GM12878 (cell line): ENCODE data around the gene CSAD. TPM values are rescaled to one million over a fixed set of nuclear protein-coding genes. Genes with fewer than 3 reads are reported as not detected.

Experiments
- ATAC-seq: fragments of 200-7000 bp; cut with Tn5 transposase; 3 replicates; pipeline ENCODE4 v1.9.1; 2020; ENCODE audit warnings: mild to moderate bottlenecking, moderate library complexity
- BruUV-seq: library from RNA; stranded (reverse); fragments of 400-500 nt; replicated peaks from 2 replicates; lab custom pipeline; 2021; lab: Mats Ljungman, UMichigan
- CTCF ChIA-PET: fragments of 300-600 bp; sonication (Branson Sonifier 250); formaldehyde crosslinking; extraction: SDS; loops from one replicate; lab custom pipeline; 2021; ENCODE audit warnings: inconsistent platforms; lab: Yijun Ruan, JAX
- POLR2A ChIA-PET: fragments of 350-600 bp; formaldehyde crosslinking; extraction: SDS; loops from one replicate; lab custom pipeline; 2021; ENCODE audit warnings: inconsistent platforms; lab: Charles Lee
- RAD21 ChIA-PET: fragments of 300-600 bp; sonication (Branson Sonifier 250); formaldehyde crosslinking; loops from one replicate; lab custom pipeline; 2023; ENCODE audit warnings: antibody characterized with exemption; ENCODE audit not compliant: unreplicated experiment; lab: Charles Lee
- SMC1A ChIA-PET: fragments of 300-600 bp; sonication (Branson Sonifier 250); formaldehyde crosslinking; loops from one replicate; lab custom pipeline; 2023; ENCODE audit not compliant: unreplicated experiment, uncharacterized antibody; lab: Charles Lee
- DNase-seq: peaks from one replicate; pipeline ENCODE4 v3.0.0-alpha.2; 2011; ENCODE audit warnings: low read depth, low spot score
- FAIRE-seq: peaks from 3 replicates; lab custom pipeline; 2011; peaks lifted over from hg19 to GRCh38; lab: Jason Lieb, UNC
- H2AFZ ChIP-seq: 2 replicates; pipeline ENCODE4 v1.6.0; 2011; ENCODE audit warnings: low read depth, low read length, control low read depth; ENCODE audit not compliant: control insufficient read depth
- H3K27ac ChIP-seq: 2 replicates; pipeline ENCODE4 v1.5.1; 2011; ENCODE audit warnings: control low read depth; ENCODE audit not compliant: control insufficient read depth, insufficient read depth
- H3K27me3 ChIP-seq, 2 experiments: replicated peaks in 1 of 2; 2 replicates each; pipeline versions ENCODE4 v1.6.0 to v1.6.1; 2011; ENCODE audit warnings: low read length in 1 of 2; ENCODE audit not compliant: control insufficient read depth in 2 of 2, insufficient read depth in 2 of 2
- H3K36me3 ChIP-seq, 2 experiments: 2 replicates each; pipeline ENCODE4 v1.5.1; 2011; ENCODE audit warnings: low read length in 1 of 2; ENCODE audit not compliant: control insufficient read depth in 2 of 2, insufficient read depth in 2 of 2
- H3K4me1 ChIP-seq: 2 replicates; pipeline ENCODE4 v1.6.1; 2011; ENCODE audit warnings: mild to moderate bottlenecking, low read length, moderate library complexity, mixed read lengths; ENCODE audit not compliant: control insufficient read depth, insufficient read depth
- H3K4me2 ChIP-seq: 2 replicates; pipeline ENCODE4 v1.6.0; 2011; ENCODE audit warnings: control low read depth; ENCODE audit not compliant: control insufficient read depth, insufficient read depth
- H3K4me3 ChIP-seq: fragments of 200-600 bp; sonication (generic); 2 replicates; pipeline ENCODE4 v1.5.1; 2016
- H3K79me2 ChIP-seq: 2 replicates; pipeline ENCODE4 v1.6.0; 2011; ENCODE audit warnings: low read length; ENCODE audit not compliant: control insufficient read depth, insufficient read depth
- H3K9ac ChIP-seq: 2 replicates; pipeline ENCODE4 v1.8.0; 2011; ENCODE audit warnings: low read length, control low read depth, mixed read lengths; ENCODE audit not compliant: control insufficient read depth, insufficient read depth
- H3K9me3 ChIP-seq: replicated peaks from 3 replicates; pipeline ENCODE4 v1.5.1; 2011; ENCODE audit warnings: mild to moderate bottlenecking, low read length; ENCODE audit not compliant: control insufficient read depth, insufficient read depth
- H4K20me1 ChIP-seq: 2 replicates; pipeline ENCODE4 v1.6.0; 2011; ENCODE audit not compliant: control insufficient read depth, insufficient read depth
- CEBPZ ChIP-seq: fragments of 150-350 bp; IDR thresholded peaks from 2 replicates; pipeline ENCODE4 v1.6.1; 2016; ENCODE audit warnings: low read depth, low read length
- JUNB ChIP-seq: IDR thresholded peaks from 2 replicates; pipeline ENCODE4 v1.6.1; 2016; ENCODE audit warnings: antibody characterized with exemption, mild to moderate bottlenecking
- POLR2A ChIP-seq: IDR thresholded peaks from 2 replicates; pipeline ENCODE4 v1.6.1; 2011; ENCODE audit warnings: low read depth, mild to moderate bottlenecking, low read length
- SIX5 ChIP-seq: IDR thresholded peaks from 2 replicates; pipeline ENCODE4 v1.6.1; 2011; ENCODE audit warnings: mild to moderate bottlenecking, low read depth, low read length, moderate library complexity; ENCODE audit not compliant: severe bottlenecking
- TAF1 ChIP-seq: IDR thresholded peaks from 2 replicates; pipeline ENCODE4 v1.6.1; 2011; ENCODE audit warnings: mild to moderate bottlenecking, low read depth, low read length, borderline replicate concordance
- WRNIP1 ChIP-seq: IDR thresholded peaks from 2 replicates; pipeline ENCODE4 v1.6.1; 2011; ENCODE audit warnings: low read depth, low read length, improper control_type of control experiment, borderline replicate concordance
- ZBTB33 ChIP-seq: fragments of 450-650 bp; IDR thresholded peaks from 2 replicates; pipeline ENCODE4 v1.6.1; 2017; ENCODE audit warnings: mild to moderate bottlenecking
- WGBS: methylation state at CpG from one replicate; pipeline ENCODE4 v1.1.6; 2016; ENCODE audit warnings: low lambda C conversion rate; ENCODE audit not compliant: insufficient replicate concordance, insufficient coverage; ENCODE audit errors: missing lambda C conversion rate; 5-methylcytosine and 5-hydroxymethylcytosine counted together
- in situ Hi-C: fragments of 300-500 bp; cut with MboI; formaldehyde crosslinking; loops from 9 replicates; pipeline ENCODE4 v1.14.3; 2018; ENCODE audit warnings: mixed read lengths
- intact Hi-C: fragments of 100-400 bp; cut with micrococcal nuclease; formaldehyde crosslinking; loops from one replicate; pipeline ENCODE4 v1.14.2; 2022; ENCODE audit not compliant: unreplicated experiment
- polyA plus RNA-seq, 11 experiments: library from polyadenylated mRNA; depleted of rRNA in 4 of 11; unstranded in 6 of 11; stranded (reverse) in 5 of 11; fragments of >200 nt; fragmentation: Nextera tagmentation in 4 of 11; fragmentation: Illumina TruSeq in 1 of 11; extraction: Ambion mirVana in 4 of 11; extraction: Trizol in 1 of 11; gene quantifications; 1 replicate in 1 of 11; 2 replicates in 10 of 11; pipeline versions ENCODE4 v1.2.1 to v1.2.3, GENCODE V29; 2011 to 2016; ENCODE audit warnings: inconsistent platforms in 2 of 11, missing spikeins in 2 of 11, low read depth in 1 of 11
- total RNA-seq, 4 experiments: library from RNA; depleted of rRNA in 3 of 4; stranded (reverse); fragments of >200 nt in 3 of 4; fragmentation: Illumina TruSeq in 1 of 4; extraction: Trizol in 1 of 4; gene quantifications; 2 replicates each; pipeline versions ENCODE4 v1.2.1 to v1.2.3, GENCODE V29; 2013 to 2021
- TF ChIP-seq, protein P1 (sequence below): IDR thresholded peaks from 2 replicates; pipeline ENCODE4 v1.6.1; 2012; ENCODE audit warnings: low read depth, low read length, improper control_type of control experiment

Gene CSAD
- total and polyA plus RNA-seq, 10 of the 15 experiments (the other 5 are each of a cell fraction or from before 2014, with no cell fraction given) = 1.1 to 20.4 (median 6.2) TPM

DNA sequence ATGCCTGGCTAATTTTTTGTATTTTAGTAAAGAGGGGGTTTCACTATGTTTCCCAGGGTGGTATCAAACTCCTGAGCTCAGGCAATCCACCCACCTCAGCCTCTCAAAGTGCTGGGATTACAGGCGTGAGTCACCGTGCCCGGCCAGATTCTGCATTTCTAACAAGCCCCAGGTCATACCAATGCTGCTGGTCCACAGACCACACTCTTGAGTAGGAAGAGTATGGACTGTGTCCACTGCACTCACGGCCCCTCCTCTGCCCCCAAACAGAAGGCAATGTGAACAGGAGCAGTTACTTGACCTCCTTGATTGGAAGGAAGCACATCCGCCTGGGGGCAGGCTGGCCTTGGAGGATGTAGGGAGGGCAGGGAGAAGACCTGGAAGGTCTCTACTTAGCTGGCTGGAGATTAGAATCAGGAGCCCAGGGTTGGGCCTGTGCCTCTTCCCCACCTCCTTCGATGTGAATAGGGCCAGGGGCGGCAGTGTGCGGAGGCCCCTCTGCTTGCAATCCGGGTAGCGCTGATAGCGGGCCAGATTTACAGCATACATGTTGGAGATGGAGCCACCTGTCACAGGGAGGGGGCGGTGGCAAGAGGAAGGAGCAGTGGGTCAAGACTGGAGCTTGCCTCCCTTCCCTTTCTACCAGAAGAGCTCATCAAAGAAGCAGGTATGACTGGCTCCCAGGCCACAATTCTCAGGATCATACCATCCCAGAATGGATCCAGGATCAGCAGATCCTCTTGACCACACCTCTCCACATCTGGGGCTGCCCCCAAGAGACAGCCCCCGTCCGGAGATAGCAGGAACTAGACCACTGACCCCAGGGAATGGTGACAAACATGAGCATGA, 9.6 kb downstream of the CSAD start:
- FAIRE-seq = no peak
- Histone ChIP-seq H4K20me1 (no peaks in the 10 kb centered on the region), H3K4me3 (no peak overlapping the region), H3K36me3 (peaks cover 0 to 1% of the 10 kb centered on the region in 2 experiments; a peak in 1 of 4 replicates), H3K79me2 (no peaks in the 10 kb centered on the region), H3K4me1 (peaks cover 11% of the 10 kb centered on the region; the same call in 1 of the 2 replicates), H3K9ac (no peak overlapping the region), H3K4me2 (no peak overlapping the region), H2AFZ (no peak overlapping the region), H3K27me3 (no peaks in the 10 kb centered on the region), H3K27ac (no peak overlapping the region), H3K9me3 (no peaks in the 10 kb centered on the region)
- no peak for TF ChIP-seq TAF1
- TF ChIP-seq SIX5 = no peak
- TF ChIP-seq JUNB = no peak
- CTCF ChIA-PET = interaction anchor here (0.6 to 8.0 kb wide), 2 partner anchors 12 to 124 kb away, joined by 3 to 66 read pairs; no protein-coding TSS in a partner anchor
- DNase-seq = no peak
- POLR2A ChIA-PET = no interaction called here
- no TSS peak for BruUV-seq
- RAD21 ChIA-PET = no interaction called here
- WGBS = 78% methylated on average over 14 of the region's 14 CpGs
- SMC1A ChIA-PET = no interaction called here
- intact Hi-C loops = no loop called here
- ATAC-seq = no peak
- in situ Hi-C loops = no loop called here

GRCh38 chr12:53170215-53170614, 10.5 kb downstream of the CSAD start:
- Histone ChIP-seq H3K4me2 (no peak overlapping the region), H4K20me1 (no peaks in the 10 kb centered on the region), H3K4me3 (no peak overlapping the region), H3K9me3 (no peaks in the 10 kb centered on the region), H3K27me3 (no peaks in the 10 kb centered on the region), H3K79me2 (no peaks in the 10 kb centered on the region), H3K27ac (no peak overlapping the region), H3K9ac (no peak overlapping the region), H3K36me3 (peaks cover 0 to 1% of the 10 kb centered on the region in 2 experiments; a peak in 1 of 4 replicates), H2AFZ (no peak overlapping the region), H3K4me1 (0 out of 2 replicates have a peak, but pooled peaks cover 2% of the 10 kb centered on the region)
- in situ Hi-C loops = no loop called here
- ChIA-PET POLR2A (no interaction called here), RAD21 (no interaction called here), CTCF (interaction anchor here (8.0 kb wide), 1 partner anchor 11 kb away, joined by 66 read pairs; no protein-coding TSS in a partner anchor), SMC1A (no interaction called here)
- intact Hi-C loops = no loop called here
- no peak for TF ChIP-seq ZBTB33
- TF ChIP-seq, protein P1, sequence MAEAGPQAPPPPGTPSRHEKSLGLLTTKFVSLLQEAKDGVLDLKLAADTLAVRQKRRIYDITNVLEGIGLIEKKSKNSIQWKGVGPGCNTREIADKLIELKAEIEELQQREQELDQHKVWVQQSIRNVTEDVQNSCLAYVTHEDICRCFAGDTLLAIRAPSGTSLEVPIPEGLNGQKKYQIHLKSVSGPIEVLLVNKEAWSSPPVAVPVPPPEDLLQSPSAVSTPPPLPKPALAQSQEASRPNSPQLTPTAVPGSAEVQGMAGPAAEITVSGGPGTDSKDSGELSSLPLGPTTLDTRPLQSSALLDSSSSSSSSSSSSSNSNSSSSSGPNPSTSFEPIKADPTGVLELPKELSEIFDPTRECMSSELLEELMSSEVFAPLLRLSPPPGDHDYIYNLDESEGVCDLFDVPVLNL = no peak
- no peak for TF ChIP-seq TAF1
- TF ChIP-seq JUNB = no peak
- TF ChIP-seq CEBPZ = no peak
- TF ChIP-seq WRNIP1 = no peak
- TF ChIP-seq POLR2A = no peak
- DNase-seq = no peak
- no peak for ATAC-seq
- 88% methylated on average over 8 of the region's 8 CpGs for WGBS
- FAIRE-seq = no peak
- no TSS peak for BruUV-seq
